ENCODE data around the gene ELL. TPM values are rescaled to one million over a fixed set of nuclear protein-coding genes. Genes with fewer than 3 reads are reported as not detected.

Gene ELL
- total and polyA plus RNA-seq, 9 of the 15 experiments (the other 6 are each of a cell fraction or from before 2014, with no cell fraction given) = 0.24 to 22.5 (median 4.1) TPM

DNA sequence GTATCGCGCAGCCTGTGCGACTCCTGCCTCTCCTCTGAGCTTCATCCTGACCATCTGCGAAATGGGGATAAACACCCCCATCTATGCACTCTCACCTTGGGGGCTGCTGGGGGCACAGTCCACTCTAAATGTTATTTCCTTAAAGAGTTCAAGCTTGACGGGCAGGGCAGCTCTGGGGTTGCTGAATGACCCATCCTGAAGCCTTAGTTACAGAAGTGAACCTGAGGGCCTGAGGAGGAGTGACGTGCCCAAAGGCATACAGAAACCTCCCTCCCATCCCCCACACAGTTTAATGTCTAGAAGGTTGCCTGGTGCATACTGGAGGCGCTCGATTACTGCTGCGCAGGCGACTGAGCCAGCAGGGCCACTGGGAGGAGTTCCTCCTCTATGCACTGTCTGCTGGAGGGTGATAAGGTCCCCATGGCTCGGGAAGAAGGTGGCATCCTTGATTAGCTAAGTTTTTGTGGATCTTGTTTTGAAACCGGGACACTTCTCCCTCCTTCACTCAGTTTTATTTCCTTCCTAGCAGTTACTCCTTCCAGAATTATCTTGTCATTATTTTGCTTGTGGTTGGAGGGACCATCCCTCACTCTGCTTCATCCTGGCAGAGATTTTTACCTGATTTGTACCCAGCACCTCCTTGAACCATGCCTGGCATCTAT, 22.1 kb upstream of the ELL start (continued):
- TF ChIP-seq, protein P1, sequence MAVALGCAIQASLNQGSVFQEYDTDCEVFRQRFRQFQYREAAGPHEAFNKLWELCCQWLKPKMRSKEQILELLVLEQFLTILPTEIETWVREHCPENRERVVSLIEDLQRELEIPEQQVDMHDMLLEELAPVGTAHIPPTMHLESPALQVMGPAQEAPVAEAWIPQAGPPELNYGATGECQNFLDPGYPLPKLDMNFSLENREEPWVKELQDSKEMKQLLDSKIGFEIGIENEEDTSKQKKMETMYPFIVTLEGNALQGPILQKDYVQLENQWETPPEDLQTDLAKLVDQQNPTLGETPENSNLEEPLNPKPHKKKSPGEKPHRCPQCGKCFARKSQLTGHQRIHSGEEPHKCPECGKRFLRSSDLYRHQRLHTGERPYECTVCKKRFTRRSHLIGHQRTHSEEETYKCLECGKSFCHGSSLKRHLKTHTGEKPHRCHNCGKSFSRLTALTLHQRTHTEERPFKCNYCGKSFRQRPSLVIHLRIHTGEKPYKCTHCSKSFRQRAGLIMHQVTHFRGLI (CRISPR knock-in tag; IDR thresholded peaks at IDR 0.05) = no peak
- no peak for TF ChIP-seq STAG1 (CRISPR knock-in tag; IDR thresholded peaks at IDR 0.05; ENCODE audit: borderline replicate concordance)
- no peak for TF ChIP-seq NCOA6 (IDR thresholded peaks at IDR 0.05)
- peak; percentile 30 for TF ChIP-seq SMAD1 (IDR thresholded peaks at IDR 0.05; ENCODE audit: low read depth, low read length, partially characterized antibody)
- no peak for TF ChIP-seq ZNF282 (CRISPR knock-in tag; IDR thresholded peaks at IDR 0.05)
- TF ChIP-seq RBM34 (IDR thresholded peaks at IDR 0.05; ENCODE audit: borderline replicate concordance, insufficient read depth, low read length) = no peak
- no peak for TF ChIP-seq BDP1 (IDR thresholded peaks at IDR 0.05; ENCODE audit: insufficient read depth, insufficient read length)
- no peak for TF ChIP-seq NR4A1 (CRISPR knock-in tag; IDR thresholded peaks at IDR 0.05)
- no peak for TF ChIP-seq NR4A1 (tag; IDR thresholded peaks at IDR 0.05)
- TF ChIP-seq ZC3H4 (CRISPR knock-in tag; IDR thresholded peaks at IDR 0.05; ENCODE audit: borderline replicate concordance) = no peak
- no peak for TF ChIP-seq BMI1 (IDR thresholded peaks at IDR 0.05; ENCODE audit: low read length)
- TF ChIP-seq, protein P2, sequence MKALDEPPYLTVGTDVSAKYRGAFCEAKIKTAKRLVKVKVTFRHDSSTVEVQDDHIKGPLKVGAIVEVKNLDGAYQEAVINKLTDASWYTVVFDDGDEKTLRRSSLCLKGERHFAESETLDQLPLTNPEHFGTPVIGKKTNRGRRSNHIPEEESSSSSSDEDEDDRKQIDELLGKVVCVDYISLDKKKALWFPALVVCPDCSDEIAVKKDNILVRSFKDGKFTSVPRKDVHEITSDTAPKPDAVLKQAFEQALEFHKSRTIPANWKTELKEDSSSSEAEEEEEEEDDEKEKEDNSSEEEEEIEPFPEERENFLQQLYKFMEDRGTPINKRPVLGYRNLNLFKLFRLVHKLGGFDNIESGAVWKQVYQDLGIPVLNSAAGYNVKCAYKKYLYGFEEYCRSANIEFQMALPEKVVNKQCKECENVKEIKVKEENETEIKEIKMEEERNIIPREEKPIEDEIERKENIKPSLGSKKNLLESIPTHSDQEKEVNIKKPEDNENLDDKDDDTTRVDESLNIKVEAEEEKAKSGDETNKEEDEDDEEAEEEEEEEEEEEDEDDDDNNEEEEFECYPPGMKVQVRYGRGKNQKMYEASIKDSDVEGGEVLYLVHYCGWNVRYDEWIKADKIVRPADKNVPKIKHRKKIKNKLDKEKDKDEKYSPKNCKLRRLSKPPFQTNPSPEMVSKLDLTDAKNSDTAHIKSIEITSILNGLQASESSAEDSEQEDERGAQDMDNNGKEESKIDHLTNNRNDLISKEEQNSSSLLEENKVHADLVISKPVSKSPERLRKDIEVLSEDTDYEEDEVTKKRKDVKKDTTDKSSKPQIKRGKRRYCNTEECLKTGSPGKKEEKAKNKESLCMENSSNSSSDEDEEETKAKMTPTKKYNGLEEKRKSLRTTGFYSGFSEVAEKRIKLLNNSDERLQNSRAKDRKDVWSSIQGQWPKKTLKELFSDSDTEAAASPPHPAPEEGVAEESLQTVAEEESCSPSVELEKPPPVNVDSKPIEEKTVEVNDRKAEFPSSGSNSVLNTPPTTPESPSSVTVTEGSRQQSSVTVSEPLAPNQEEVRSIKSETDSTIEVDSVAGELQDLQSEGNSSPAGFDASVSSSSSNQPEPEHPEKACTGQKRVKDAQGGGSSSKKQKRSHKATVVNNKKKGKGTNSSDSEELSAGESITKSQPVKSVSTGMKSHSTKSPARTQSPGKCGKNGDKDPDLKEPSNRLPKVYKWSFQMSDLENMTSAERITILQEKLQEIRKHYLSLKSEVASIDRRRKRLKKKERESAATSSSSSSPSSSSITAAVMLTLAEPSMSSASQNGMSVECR (CRISPR knock-in tag; IDR thresholded peaks at IDR 0.05) = peak; percentile 36; the same call in 1 of the 2 replicates
- TF ChIP-seq GATAD2B (IDR thresholded peaks at IDR 0.05; ENCODE audit: borderline replicate concordance) = no peak
- peak; percentile 41; the same call in 1 of the 2 replicates for TF ChIP-seq MITF (IDR thresholded peaks at IDR 0.05)
- TF ChIP-seq EP300 (IDR thresholded peaks at IDR 0.05; ENCODE audit: low read length) = peak; percentile 95
- TF ChIP-seq SNIP1 (IDR thresholded peaks at IDR 0.05; ENCODE audit: low read depth) = no peak
- TF ChIP-seq, protein P3, sequence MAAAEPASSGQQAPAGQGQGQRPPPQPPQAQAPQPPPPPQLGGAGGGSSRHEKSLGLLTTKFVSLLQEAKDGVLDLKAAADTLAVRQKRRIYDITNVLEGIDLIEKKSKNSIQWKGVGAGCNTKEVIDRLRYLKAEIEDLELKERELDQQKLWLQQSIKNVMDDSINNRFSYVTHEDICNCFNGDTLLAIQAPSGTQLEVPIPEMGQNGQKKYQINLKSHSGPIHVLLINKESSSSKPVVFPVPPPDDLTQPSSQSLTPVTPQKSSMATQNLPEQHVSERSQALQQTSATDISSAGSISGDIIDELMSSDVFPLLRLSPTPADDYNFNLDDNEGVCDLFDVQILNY (CRISPR knock-in tag; IDR thresholded peaks at IDR 0.05) = no peak; the same call in 1 of the 2 replicates
- no peak for TF ChIP-seq KLF10 (CRISPR knock-in tag; IDR thresholded peaks at IDR 0.05)
- TF ChIP-seq ELK1 (CRISPR knock-in tag; IDR thresholded peaks at IDR 0.05) = no peak
- no peak for TF ChIP-seq MCM2 (IDR thresholded peaks at IDR 0.05; ENCODE audit: low read depth)
